K562 (cell line): ENCODE results near the gene DMXL1. TPM values are rescaled to one million over a fixed set of nuclear protein-coding genes. Genes with fewer than 3 reads are reported as not detected.
A peak's percentile ranks its signal among the peaks of the same experiment; 100 is the strongest.

Experiments
- ARID1B ChIP-seq: fragments of 450-650 bp; IDR thresholded peaks from 2 replicates; pipeline ENCODE4 v1.6.1; 2016; ENCODE audit warnings: antibody characterized with exemption, mild to moderate bottlenecking, inconsistent platforms
- ARID2 ChIP-seq: fragments of 450-650 bp; IDR thresholded peaks from 2 replicates; pipeline ENCODE4 v1.6.1; 2017; ENCODE audit warnings: antibody characterized with exemption, mild to moderate bottlenecking
- CC2D1A ChIP-seq: fragments of 450-650 bp; IDR thresholded peaks from 2 replicates; pipeline ENCODE4 v1.6.1; 2017; ENCODE audit warnings: mild to moderate bottlenecking
- CCAR2 ChIP-seq: fragments of 200-400 bp; formaldehyde crosslinking; IDR thresholded peaks from 2 replicates; pipeline ENCODE4 v1.6.1; 2017; ENCODE audit warnings: mild to moderate bottlenecking, low read depth, low read length
- CREM ChIP-seq: IDR thresholded peaks from 2 replicates; pipeline ENCODE4 v1.6.1; 2014; ENCODE audit warnings: antibody characterized with exemption, low read depth
- ELF2 ChIP-seq: fragments of 250-450 bp; sonication (Bioruptor Pico); IDR thresholded peaks from 2 replicates; pipeline ENCODE4 v1.5.0; 2021; ENCODE audit warnings: mild to moderate bottlenecking
- ETV5 ChIP-seq: sonication (generic); formaldehyde crosslinking; IDR thresholded peaks from 2 replicates; pipeline ENCODE4 v1.4.0; 2020; ENCODE audit warnings: low read depth, mild to moderate bottlenecking, missing genetic modification reagents
- FOXK2 ChIP-seq, 2 experiments: fragments of 450-650 bp; IDR thresholded peaks in 1 of 2; conservative IDR thresholded peaks in 1 of 2; 2 replicates each; pipeline ENCODE4 v1.6.1; 2016; ENCODE audit warnings: low read depth in 2 of 2, mild to moderate bottlenecking in 1 of 2
- FOXP1 ChIP-seq: sonication (generic); formaldehyde crosslinking; IDR thresholded peaks from 2 replicates; pipeline ENCODE4 v1.8.0; 2022; ENCODE audit warnings: mild to moderate bottlenecking, missing genetic modification reagents
- GTF2E2 ChIP-seq: fragments of 200-800 bp; sonication (Bioruptor generic); IDR thresholded peaks from 2 replicates; pipeline ENCODE4 v1.6.1; 2016; ENCODE audit warnings: missing genetic modification characterization, missing compliant biosample characterization
- HMG20A ChIP-seq: fragments of 450-650 bp; formaldehyde crosslinking; conservative IDR thresholded peaks from 2 replicates; pipeline ENCODE4 v1.4.0; 2020; ENCODE audit warnings: mild to moderate bottlenecking, mixed read lengths
- HMGN3 ChIP-seq: IDR thresholded peaks from 2 replicates; pipeline ENCODE4 v1.6.1; 2011; ENCODE audit warnings: borderline replicate concordance, low read depth, mild to moderate bottlenecking, mixed read lengths, low read length; ENCODE audit not compliant: insufficient read length; ENCODE audit errors: extremely low read depth
- MXD1 ChIP-seq: fragments of 250-450 bp; sonication (Bioruptor Pico); IDR thresholded peaks from 2 replicates; pipeline ENCODE4 v1.8.0; 2021; ENCODE audit warnings: borderline replicate concordance, mild to moderate bottlenecking, moderate library complexity; ENCODE audit not compliant: poor library complexity, severe bottlenecking
- NFRKB ChIP-seq: fragments of 450-650 bp; IDR thresholded peaks from 2 replicates; pipeline ENCODE4 v1.6.1; 2016; ENCODE audit warnings: low read depth
- SMC3 ChIP-seq: conservative IDR thresholded peaks from 2 replicates; pipeline ENCODE4 v1.6.1; 2011; ENCODE audit warnings: low read depth, low read length, improper control_type of control experiment; ENCODE audit not compliant: insufficient read depth
- TBP ChIP-seq: optimal IDR thresholded peaks from 2 replicates; pipeline ENCODE3; 2011; ENCODE audit warnings: low read depth, low read length, improper control_type of control experiment
- TFE3 ChIP-seq: fragments of 450-650 bp; formaldehyde crosslinking; IDR thresholded peaks from 2 replicates; pipeline ENCODE4 v1.4.0; 2020; ENCODE audit warnings: mild to moderate bottlenecking, mixed read lengths
- TRIM24 ChIP-seq, 2 experiments: fragments of 450-650 bp; IDR thresholded peaks; 2 replicates each; pipeline ENCODE4 v1.6.1; 2016
- VEZF1 ChIP-seq: fragments of 200-800 bp; sonication (Bioruptor generic); IDR thresholded peaks from 2 replicates; pipeline ENCODE4 v1.6.1; 2017; ENCODE audit warnings: missing genetic modification characterization, missing compliant biosample characterization
- ZBTB5 ChIP-seq: fragments of 450-650 bp; IDR thresholded peaks from 2 replicates; pipeline ENCODE4 v1.6.1; 2017; ENCODE audit warnings: antibody characterized with exemption
- ZFP36 ChIP-seq: fragments of 150-350 bp; IDR thresholded peaks from 2 replicates; pipeline ENCODE4 v1.6.1; 2018; ENCODE audit warnings: low read length, low read depth; ENCODE audit not compliant: partially characterized antibody
- ZNF134 ChIP-seq: fragments of 250-450 bp; sonication (Bioruptor Pico); conservative IDR thresholded peaks from 2 replicates; pipeline ENCODE4 v1.4.0; 2020
- ZNF384 ChIP-seq: IDR thresholded peaks from 2 replicates; pipeline ENCODE4 v1.6.1; 2012; ENCODE audit warnings: low read depth, low read length, improper control_type of control experiment
- ZNF766 ChIP-seq: fragments of 200-800 bp; sonication (Bioruptor generic); conservative IDR thresholded peaks from 2 replicates; pipeline ENCODE4 v1.6.1; 2016; ENCODE audit warnings: missing genetic modification characterization, missing compliant biosample characterization
- ZSCAN29 ChIP-seq: fragments of 450-650 bp; IDR thresholded peaks from 2 replicates; pipeline ENCODE4 v1.6.1; 2017
- polyA plus RNA-seq, 8 experiments: library from polyadenylated mRNA; depleted of rRNA in 4 of 8; stranded (reverse) in 5 of 8; unstranded in 3 of 8; fragments of >200 nt; fragmentation: Nextera tagmentation in 2 of 8; fragmentation: Illumina TruSeq in 1 of 8; extraction: Ambion mirVana in 2 of 8; extraction: Trizol in 1 of 8; gene quantifications; 2 replicates each; pipeline versions ENCODE4 v1.2.1 to v1.2.3, GENCODE V29; 2011 to 2014; ENCODE audit warnings: inconsistent platforms in 1 of 8, missing spikeins in 1 of 8
- total RNA-seq, 7 experiments: library from RNA; depleted of rRNA in 6 of 7; stranded (reverse); fragments of >200 nt in 6 of 7; fragmentation: Illumina TruSeq in 2 of 7; extraction: Trizol in 2 of 7; gene quantifications; 2 replicates each; pipeline versions ENCODE4 v1.2.1 to v1.2.3, GENCODE V29; 2011 to 2021; ENCODE audit warnings: low replicate concordance in 1 of 7

DMXL1 gene
- total and polyA plus RNA-seq, 9 of the 15 experiments (the other 6 are each of a cell fraction or from before 2014, with no cell fraction given): 8.3 to 40.3 (median 30.6) TPM

GRCh38 chr5:119022017-119022745, 48.7 kb upstream of the DMXL1 start (continued):
- TF ChIP-seq MXD1 (no peak), SMC3 (peak; percentile 44; the same call in 1 of the 2 replicates), ZBTB5 (no peak), ZSCAN29 (no peak), ZFP36 (no peak), HMG20A (CRISPR knock-in tag) (no peak), CC2D1A (no peak), ZNF134 (no peak), ETV5 (CRISPR knock-in tag) (no peak), CCAR2 (no peak), ELF2 (CRISPR knock-in tag) (no peak), TRIM24 (IDR thresholded peaks at IDR 0.05) (no peak), HMGN3 (no peak), TFE3 (CRISPR knock-in tag) (no peak), FOXP1 (CRISPR knock-in tag) (no peak), GTF2E2 (tag) (no peak), FOXK2 (conservative IDR thresholded peaks at IDR 0.05 in 1 of 2, IDR thresholded peaks at IDR 0.05 in 1 of 2; ENCODE audit: low read depth in 2 of 2) (peak; percentile 28 to 48; a peak in 1 of 4 replicates), ARID1B (0 out of 2 replicates have a peak, but pooled peaks have one; percentile 8), ZNF766 (CRISPR knock-in tag) (no peak), TBP (no peak), CREM (no peak), ZNF384 (peak; percentile 69; the same call in 1 of the 2 replicates), VEZF1 (CRISPR knock-in tag) (no peak), ARID2 (peak; percentile 47; the same call in 1 of the 2 replicates), NFRKB (no peak)
